GM12878 (cell line): Measurements from ENCODE around the gene AGBL1.

Experiments used
- CTCF ChIP-seq, 3 experiments: IDR thresholded peaks in 2 of 3; conservative IDR thresholded peaks in 1 of 3; 2 replicates each; pipeline ENCODE4 v1.5.1; 2011; ENCODE audit warnings: low read depth in 3 of 3, low read length in 3 of 3, mild to moderate bottlenecking in 3 of 3, control low read depth in 2 of 3, moderate library complexity in 2 of 3, inconsistent platforms in 1 of 3, mixed read lengths in 1 of 3; ENCODE audit not compliant: control insufficient read depth in 2 of 3, insufficient read depth in 1 of 3; ENCODE audit errors: extremely low read depth in 1 of 3
- NR2C2 ChIP-seq: IDR thresholded peaks from 2 replicates; pipeline ENCODE4 v1.6.1; 2011; ENCODE audit warnings: borderline replicate concordance, low read depth; ENCODE audit not compliant: control insufficient read depth, insufficient read length
- POLR2AphosphoS5 ChIP-seq: IDR thresholded peaks from 2 replicates; pipeline ENCODE4 v1.6.1; 2011; ENCODE audit warnings: mild to moderate bottlenecking, low read length, inconsistent platforms
- RAD21 ChIP-seq: IDR thresholded peaks from 2 replicates; pipeline ENCODE4 v1.6.1; 2011; ENCODE audit warnings: mild to moderate bottlenecking, low read depth, low read length, moderate library complexity; ENCODE audit not compliant: insufficient read depth

- TF ChIP-seq POLR2AphosphoS5 (no peak), RAD21 (no peak), CTCF (IDR thresholded peaks at IDR 0.05 in 2 of 3, conservative IDR thresholded peaks at IDR 0.05 in 1 of 3; ENCODE audit: control insufficient read depth in 2 of 3, extremely low read depth in 1 of 3, insufficient read depth in 1 of 3, low read depth in 3 of 3, low read length in 3 of 3) (no peak), NR2C2 (no peak)
These were observed 16.9 kb upstream of the AGBL1 start for GRCh38 chr15:86062646-86063243.
